Natural killer cell (primary cell): Measurements from ENCODE around the gene LARGE1. TPM values are rescaled to one million over a fixed set of nuclear protein-coding genes. Genes with fewer than 3 reads are reported as not detected.
"Not testable (repeated sequence)": the region's sequence is repeated elsewhere in the genome, so short reads cannot be mapped to it uniquely, and the experiment has no call there.

Experiments used
- ATAC-seq, 3 donors: fragments of 150-1000 bp in 2 of 3; fragments of 200-7000 bp in 1 of 3; cut with Tn5 transposase; 1 replicate in 1 of 3; 2 replicates in 2 of 3; pipeline ENCODE4 v1.10.0; 2021; ENCODE audit warnings: mild to moderate bottlenecking in 2 of 3, moderate library complexity in 2 of 3
- DNase-seq, 2 donors: peaks; one replicate each; pipeline versions ENCODE4 v3.0.0 to v3.0.0-alpha.2; 2013 to 2021; ENCODE audit warnings: mixed read lengths in 1 of 2
- H3K27ac ChIP-seq: one replicate; pipeline ENCODE4 v1.5.1; 2013; ENCODE audit warnings: mild to moderate bottlenecking, low read length
- H3K27me3 ChIP-seq: one replicate; pipeline ENCODE4 v1.6.1; 2013; ENCODE audit warnings: low read length; ENCODE audit not compliant: control insufficient read depth, insufficient read depth
- H3K36me3 ChIP-seq: one replicate; pipeline ENCODE4 v1.6.1; 2013; ENCODE audit warnings: low read length; ENCODE audit not compliant: control insufficient read depth, insufficient read depth
- H3K4me1 ChIP-seq: one replicate; pipeline ENCODE4 v1.6.1; 2013; ENCODE audit warnings: low read length; ENCODE audit not compliant: control insufficient read depth, insufficient read depth
- H3K4me3 ChIP-seq: one replicate; pipeline ENCODE4 v1.5.1; 2013; ENCODE audit warnings: low read length
- H3K9me3 ChIP-seq: one replicate; pipeline ENCODE4 v1.6.1; 2013; ENCODE audit warnings: low read length; ENCODE audit not compliant: control insufficient read depth, insufficient read depth
- H3K27ac Mint-ChIP-seq, 2 donors: one replicate each; pipeline ENCODE4 v1.8.0; 2022; ENCODE audit warnings: mild to moderate bottlenecking in 2 of 2, mixed read lengths in 2 of 2, moderate library complexity in 1 of 2
- H3K27me3 Mint-ChIP-seq, 2 donors: one replicate each; pipeline ENCODE4 v1.8.0; 2022; ENCODE audit warnings: low read depth in 2 of 2, mixed read lengths in 2 of 2
- H3K36me3 Mint-ChIP-seq: one replicate; pipeline ENCODE4 v1.8.0; 2022; ENCODE audit warnings: mixed read lengths
- H3K4me1 Mint-ChIP-seq, 2 donors: one replicate each; pipeline ENCODE4 v1.8.0; 2022; ENCODE audit warnings: mixed read lengths in 2 of 2
- H3K4me3 Mint-ChIP-seq: one replicate; pipeline ENCODE4 v1.8.0; 2022; ENCODE audit warnings: mild to moderate bottlenecking, moderate library complexity, mixed read lengths
- H3K9me3 Mint-ChIP-seq, 2 donors: one replicate each; pipeline ENCODE4 v1.8.0; 2022; ENCODE audit warnings: mixed read lengths in 2 of 2
- CTCF ChIP-seq: fragments of 200-600 bp; IDR thresholded peaks from one replicate; pipeline ENCODE4 v1.8.0; 2022; ENCODE audit warnings: antibody characterized with exemption
- WGBS: methylation state at CpG from one replicate; pipeline ENCODE4 v1.1.7; 2013; ENCODE audit warnings: missing lambda C conversion rate; ENCODE audit not compliant: insufficient coverage; 5-methylcytosine and 5-hydroxymethylcytosine counted together
- intact Hi-C: fragments of 100-400 bp; cut with micrococcal nuclease; formaldehyde crosslinking; loops from one replicate; pipeline ENCODE4 v1.14.2; 2022
- total RNA-seq, 4 donors: library from RNA; stranded (reverse); fragments of 120-200 nt in 1 of 4; gene quantifications; one replicate each; pipeline versions ENCODE4 v1.2.3 to v1.2.4, GENCODE V29; 2013 to 2022

The LARGE1 gene
- total RNA-seq, 3 donors from 2014 or later (not counting 1 experiment from before 2014, with no cell fraction given) = 2.6 to 11.6 (median 4.1) TPM

- no peak for DNase-seq
- no peak for ATAC-seq
- no peaks in the 10 kb centered on the region for H3K27me3 ChIP-seq
- no peak overlapping the region for H3K4me3 ChIP-seq
- H3K9me3 ChIP-seq = no peaks in the 10 kb centered on the region
- Mint-ChIP-seq H3K9me3 (no peaks in the 10 kb centered on the region), H3K36me3 (no peaks in the 10 kb centered on the region), H3K4me1 (peaks cover 3 to 4% of the 10 kb centered on the region in 2 donors), H3K27ac (no peak overlapping the region), H3K4me3 (no peak overlapping the region), H3K27me3 (peaks cover 0 to 3% of the 10 kb centered on the region in 2 donors)
- 92% methylated on average over 5 of the region's 6 CpGs for WGBS
- H3K27ac ChIP-seq = no peak overlapping the region
- H3K36me3 ChIP-seq = no peaks in the 10 kb centered on the region
- TF ChIP-seq CTCF = no peak
- intact Hi-C loops = no loop called here
- peaks cover under 1% of the 10 kb centered on the region for H3K4me1 ChIP-seq
These were observed 61.0 kb downstream of the LARGE1 start for GRCh38 chr22:33859311-33859710.

DNA sequence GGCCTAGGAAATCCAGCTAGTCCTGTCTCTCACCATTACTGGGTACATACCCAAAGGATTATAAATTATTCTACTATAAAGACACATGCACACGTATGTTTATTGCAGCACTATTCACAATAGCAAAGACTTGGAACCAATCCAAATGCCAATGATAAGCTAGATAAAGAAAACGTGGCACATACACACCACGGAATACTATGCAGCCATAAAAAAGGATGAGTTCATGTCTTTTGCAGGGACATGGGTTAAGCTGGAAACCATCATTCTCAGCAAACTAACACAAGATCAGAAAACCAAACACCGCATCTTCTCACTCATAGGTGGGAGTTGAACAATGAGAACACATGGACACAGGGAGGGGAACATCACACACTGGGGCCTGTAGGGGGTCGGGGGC is 61.6 kb downstream of the LARGE1 start:
- H3K36me3 ChIP-seq, intact Hi-C loops, H3K27me3 ChIP-seq, DNase-seq, H3K9me3 ChIP-seq, H3K4me3 Mint-ChIP-seq, H3K36me3 Mint-ChIP-seq, H3K9me3 Mint-ChIP-seq, H3K27ac ChIP-seq, H3K27me3 Mint-ChIP-seq, H3K4me1 ChIP-seq, ATAC-seq, H3K4me3 ChIP-seq, H3K27ac Mint-ChIP-seq: not testable (repeated sequence)
- H3K4me1 Mint-ChIP-seq = peaks cover 10 to 11% of the 10 kb centered on the region in 2 donors
- WGBS = 80% methylated on average over 3 of the region's 5 CpGs

DNA sequence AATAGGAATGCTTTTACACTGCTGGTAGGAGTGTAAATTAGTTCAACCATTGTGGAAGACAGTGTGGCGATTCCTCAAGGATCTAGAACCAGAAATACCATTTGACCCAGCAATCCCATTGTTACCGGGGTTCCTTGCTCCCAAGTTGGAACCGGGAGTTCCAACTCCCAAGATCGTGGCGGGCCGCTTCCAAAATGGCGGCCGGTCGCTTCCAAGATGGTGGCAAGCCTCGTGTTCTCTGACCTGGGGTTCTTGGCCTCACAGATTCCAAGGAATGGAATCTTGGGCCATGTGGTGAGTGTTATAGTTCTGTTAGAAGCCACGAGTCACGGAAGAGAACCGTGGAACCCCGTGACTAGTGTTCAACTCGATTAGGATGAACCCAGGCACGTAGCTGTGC is 62.5 kb downstream of the LARGE1 start:
- H3K27ac ChIP-seq, intact Hi-C loops, DNase-seq, H3K4me3 Mint-ChIP-seq, H3K27ac Mint-ChIP-seq, H3K27me3 ChIP-seq, H3K4me1 ChIP-seq, ATAC-seq, H3K9me3 ChIP-seq, H3K27me3 Mint-ChIP-seq, H3K9me3 Mint-ChIP-seq, H3K4me3 ChIP-seq, H3K36me3 ChIP-seq, H3K36me3 Mint-ChIP-seq: not testable (repeated sequence)
- 95% methylated on average over 16 of the region's 16 CpGs for WGBS
- H3K4me1 Mint-ChIP-seq = peaks cover 17 to 20% of the 10 kb centered on the region in 2 donors

DNA sequence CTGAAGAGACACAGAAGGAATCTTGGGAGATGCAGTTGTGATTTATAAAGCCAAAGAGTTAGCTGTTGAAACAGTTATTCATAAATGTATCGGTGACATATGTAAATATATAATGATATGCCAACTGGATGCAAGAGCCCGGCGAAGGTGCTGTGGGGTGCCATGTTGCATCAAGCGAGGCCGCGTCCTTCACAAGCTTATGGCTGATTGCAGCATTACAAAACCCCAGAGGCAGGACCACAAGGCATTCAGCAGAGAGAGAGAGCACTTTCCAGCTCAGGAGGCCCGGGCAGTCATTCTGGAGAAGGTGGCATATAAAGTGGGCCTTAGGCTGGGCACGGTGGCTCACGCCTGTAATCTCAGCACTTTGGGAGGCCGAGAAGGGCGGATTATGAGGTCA is 65.6 kb downstream of the LARGE1 start:
- H3K4me3 Mint-ChIP-seq = peak overlapping the region; percentile 92
- peak overlapping the region; percentile 64 to 89 for H3K27ac Mint-ChIP-seq
- TF ChIP-seq CTCF = no peak
- ATAC-seq (no peak), DNase-seq (no peak)
- no peak overlapping the region for H3K4me3 ChIP-seq
- peaks cover 4% of the 10 kb centered on the region for H3K4me1 ChIP-seq
- peaks cover 17 to 21% of the 10 kb centered on the region in 2 donors for H3K4me1 Mint-ChIP-seq
- H3K36me3 ChIP-seq = no peaks in the 10 kb centered on the region
- H3K27ac ChIP-seq = no peak overlapping the region
- H3K27me3 ChIP-seq = no peaks in the 10 kb centered on the region
- 97% methylated on average over 11 of the region's 11 CpGs for WGBS
- no peaks in the 10 kb centered on the region for H3K27me3 Mint-ChIP-seq
- intact Hi-C loops = no loop called here
- H3K9me3 ChIP-seq = no peaks in the 10 kb centered on the region
- H3K36me3 Mint-ChIP-seq = no peaks in the 10 kb centered on the region
- H3K9me3 Mint-ChIP-seq = no peaks in the 10 kb centered on the region
